AG09309 (cell line): Measurements from ENCODE around the gene TMEM45B.
"Not testable (repeated sequence)": the region's sequence is repeated elsewhere in the genome, so short reads cannot be mapped to it uniquely, and the experiment has no call there.

Experiments
- DNase-seq: peaks from one replicate; pipeline ENCODE4 v3.0.0-alpha.2; 2010; ENCODE audit warnings: low read depth
- H3K4me3 ChIP-seq: 2 replicates; pipeline ENCODE4 v1.5.1; 2011; ENCODE audit warnings: mild to moderate bottlenecking, low read depth, low read length, moderate library complexity; ENCODE audit not compliant: control insufficient read depth
- TF ChIP-seq, protein P1 (sequence below): IDR thresholded peaks from 2 replicates; pipeline ENCODE4 v1.5.1; 2011; ENCODE audit warnings: mild to moderate bottlenecking, low read depth, low read length, inconsistent platforms; ENCODE audit not compliant: insufficient read depth, control insufficient read depth; ENCODE audit errors: missing control alignments

The TMEM45B gene

DNA sequence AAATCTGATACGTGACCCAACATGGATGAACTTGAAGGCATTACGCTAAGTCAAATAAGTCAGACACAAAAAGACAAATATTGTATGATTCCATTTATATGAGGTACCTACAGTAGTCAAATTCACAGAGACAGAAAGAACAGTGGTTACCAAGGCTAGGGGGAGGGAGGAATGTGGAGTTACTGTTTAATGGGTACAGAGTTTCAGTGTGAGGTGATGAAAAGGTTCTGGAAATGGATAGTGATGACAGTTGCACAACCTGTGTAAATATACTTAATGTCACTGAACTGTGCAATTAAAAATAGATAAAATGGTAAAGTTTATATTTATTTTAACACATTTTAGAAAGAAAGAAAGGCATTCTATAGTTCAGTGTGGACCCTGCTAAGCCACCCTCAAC is 24.1 kb upstream of the TMEM45B start:
- no peak overlapping the region for H3K4me3 ChIP-seq
- no peak for DNase-seq
- TF ChIP-seq, protein P1, sequence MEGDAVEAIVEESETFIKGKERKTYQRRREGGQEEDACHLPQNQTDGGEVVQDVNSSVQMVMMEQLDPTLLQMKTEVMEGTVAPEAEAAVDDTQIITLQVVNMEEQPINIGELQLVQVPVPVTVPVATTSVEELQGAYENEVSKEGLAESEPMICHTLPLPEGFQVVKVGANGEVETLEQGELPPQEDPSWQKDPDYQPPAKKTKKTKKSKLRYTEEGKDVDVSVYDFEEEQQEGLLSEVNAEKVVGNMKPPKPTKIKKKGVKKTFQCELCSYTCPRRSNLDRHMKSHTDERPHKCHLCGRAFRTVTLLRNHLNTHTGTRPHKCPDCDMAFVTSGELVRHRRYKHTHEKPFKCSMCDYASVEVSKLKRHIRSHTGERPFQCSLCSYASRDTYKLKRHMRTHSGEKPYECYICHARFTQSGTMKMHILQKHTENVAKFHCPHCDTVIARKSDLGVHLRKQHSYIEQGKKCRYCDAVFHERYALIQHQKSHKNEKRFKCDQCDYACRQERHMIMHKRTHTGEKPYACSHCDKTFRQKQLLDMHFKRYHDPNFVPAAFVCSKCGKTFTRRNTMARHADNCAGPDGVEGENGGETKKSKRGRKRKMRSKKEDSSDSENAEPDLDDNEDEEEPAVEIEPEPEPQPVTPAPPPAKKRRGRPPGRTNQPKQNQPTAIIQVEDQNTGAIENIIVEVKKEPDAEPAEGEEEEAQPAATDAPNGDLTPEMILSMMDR = no peak

DNA sequence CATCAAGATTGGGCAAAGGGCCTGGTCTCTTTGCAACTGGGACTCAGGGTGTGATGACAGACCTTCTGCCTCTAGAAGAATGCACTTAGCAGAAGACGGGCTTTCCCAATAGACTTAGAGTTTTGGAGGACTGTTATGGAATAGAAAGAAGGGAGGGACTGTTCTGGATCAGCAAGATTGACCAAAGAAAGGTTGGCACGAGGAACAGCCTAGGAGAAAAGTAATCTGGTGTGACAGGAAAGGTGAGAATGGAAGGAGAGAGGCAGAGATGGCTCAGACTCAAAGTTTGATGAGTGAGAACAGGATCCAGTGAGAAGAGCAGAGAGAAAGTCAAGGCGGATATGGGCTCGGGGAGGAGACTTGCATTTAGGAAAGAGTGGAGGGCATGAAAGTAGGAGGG is 23.0 kb upstream of the TMEM45B start:
- no peak overlapping the region for H3K4me3 ChIP-seq
- no peak for DNase-seq
- TF ChIP-seq, protein P1 = no peak

DNA sequence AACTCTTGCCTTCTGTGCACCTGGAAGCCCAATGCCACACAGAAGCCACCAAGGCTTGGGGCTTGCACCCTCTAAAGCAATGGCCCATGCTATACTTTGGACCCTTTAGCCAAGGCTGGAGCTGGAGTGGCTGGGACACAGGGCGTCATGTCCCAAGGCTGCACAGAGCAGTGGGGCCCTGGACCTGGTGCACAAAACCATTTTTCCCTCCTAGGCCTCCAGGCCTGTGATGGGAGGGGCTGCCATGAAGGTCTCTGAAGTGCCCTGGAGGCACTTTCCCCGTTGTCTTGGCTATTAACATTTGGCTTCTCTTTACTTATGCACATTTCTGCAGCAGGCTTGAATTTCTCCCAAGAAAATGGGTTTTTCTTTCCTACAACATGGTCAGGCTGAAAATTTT is 20.6 kb upstream of the TMEM45B start:
- TF ChIP-seq, protein P1 = no peak
- no peak for DNase-seq
- no peak overlapping the region for H3K4me3 ChIP-seq

DNA sequence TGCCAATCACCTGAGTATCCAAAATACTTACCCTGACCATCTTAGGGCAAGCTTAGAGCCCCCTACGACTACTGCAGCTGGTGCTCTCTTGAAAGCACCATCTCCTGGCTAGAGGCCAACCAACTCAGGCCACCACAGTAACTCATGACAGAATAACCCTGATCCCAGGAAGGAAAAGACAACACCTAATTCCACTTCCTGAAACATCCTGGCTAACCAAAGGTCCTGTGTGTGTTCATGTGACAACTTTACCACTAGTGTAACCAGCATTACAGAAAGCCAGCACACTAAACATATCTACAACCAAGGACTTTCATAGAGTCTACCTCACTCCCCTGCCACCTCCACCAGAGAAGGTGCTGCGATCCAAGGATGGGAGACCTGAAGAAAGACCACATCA is 17.4 kb upstream of the TMEM45B start:
- DNase-seq = no peak
- TF ChIP-seq, protein P1 = no peak
- H3K4me3 ChIP-seq = no peak overlapping the region

DNA sequence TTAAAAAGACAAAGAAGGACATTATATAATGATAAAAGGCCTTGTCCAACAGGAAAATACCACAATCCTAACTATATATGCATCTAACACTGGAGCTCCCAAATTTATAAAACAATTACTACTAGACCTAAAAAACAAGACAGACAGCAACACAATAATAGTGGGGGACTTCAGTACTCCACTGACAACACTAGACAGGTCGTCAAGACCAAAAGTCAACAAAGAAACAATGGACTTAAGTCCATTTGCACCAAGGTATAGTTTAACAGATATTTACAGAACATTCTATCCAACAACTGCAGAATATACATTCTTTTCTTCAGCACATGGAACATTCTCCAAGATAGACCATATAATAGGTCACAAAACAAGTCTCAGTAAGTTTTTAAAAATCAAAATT is 15.5 kb upstream of the TMEM45B start:
- not testable (repeated sequence) for DNase-seq, H3K4me3 ChIP-seq

DNA sequence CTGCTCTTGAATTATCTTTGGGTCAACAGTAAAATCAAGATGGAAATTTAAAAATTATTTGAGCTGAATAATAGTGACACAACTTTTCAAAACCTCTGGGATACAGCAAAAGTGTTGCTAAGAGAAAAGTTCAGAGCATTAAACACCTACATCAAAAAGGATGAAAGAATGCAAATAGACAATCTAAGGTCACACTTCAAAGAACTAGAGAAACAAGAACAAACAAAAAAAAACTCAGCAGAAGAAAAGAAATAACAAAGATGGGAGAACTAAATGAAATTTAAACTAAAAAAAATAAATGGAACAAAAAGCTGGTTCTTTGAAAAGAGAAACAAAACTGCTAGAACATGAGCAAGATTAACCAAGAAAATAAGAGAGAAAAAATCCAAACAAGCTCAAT is 15.0 kb upstream of the TMEM45B start:
- no peak overlapping the region for H3K4me3 ChIP-seq
- TF ChIP-seq, protein P1 = no peak
- DNase-seq = no peak

DNA sequence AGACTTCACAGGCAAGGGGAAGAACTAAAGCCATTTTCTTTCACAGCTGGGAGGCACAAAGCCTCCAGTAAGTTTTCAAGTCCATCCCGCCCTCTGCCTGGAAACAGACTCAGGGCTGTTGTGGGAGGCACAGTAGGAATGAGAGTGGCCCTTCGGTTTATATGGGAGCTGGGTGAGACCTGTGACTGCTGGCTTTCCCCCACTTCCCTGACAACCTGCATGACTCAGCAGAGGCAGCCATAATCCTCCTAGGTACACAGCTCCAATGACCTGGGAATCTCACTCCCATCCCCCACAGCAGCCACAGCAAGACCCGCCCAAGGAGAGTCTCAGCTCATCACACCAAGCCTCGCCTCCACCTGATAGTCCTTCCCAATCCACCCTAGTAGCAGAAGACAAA is 12.1 kb upstream of the TMEM45B start:
- no peak for DNase-seq
- TF ChIP-seq, protein P1 = no peak
- H3K4me3 ChIP-seq = no peak overlapping the region
